Osteoblast (primary cell): Measurements from ENCODE around the gene ZFC3H1. TPM values are rescaled to one million over a fixed set of nuclear protein-coding genes. Genes with fewer than 3 reads are reported as not detected.

Source experiments
- DNase-seq: peaks from one replicate; pipeline ENCODE4 v3.0.0; 2011; ENCODE audit warnings: low spot score, mixed read lengths; ENCODE audit not compliant: insufficient read length; ENCODE audit errors: missing footprints
- H2AFZ ChIP-seq: 2 replicates; pipeline ENCODE4 v1.6.0; 2011; ENCODE audit warnings: mild to moderate bottlenecking, low read length
- H3K27ac ChIP-seq: 2 replicates; pipeline ENCODE4 v1.5.1; 2011; ENCODE audit warnings: mild to moderate bottlenecking, low read depth, low read length, moderate library complexity
- H3K27me3 ChIP-seq: 2 replicates; pipeline ENCODE4 v1.6.0; 2012; ENCODE audit warnings: mild to moderate bottlenecking, control low read depth, inconsistent platforms, low read length, moderate library complexity; ENCODE audit not compliant: insufficient read depth
- H3K36me3 ChIP-seq: 2 replicates; pipeline ENCODE4 v1.5.1; 2011; ENCODE audit warnings: mild to moderate bottlenecking, low read length, control low read depth, moderate library complexity; ENCODE audit not compliant: insufficient read depth
- H3K4me1 ChIP-seq: 2 replicates; pipeline ENCODE4 v1.5.1; 2011; ENCODE audit warnings: mild to moderate bottlenecking, low read length, control low read depth, moderate library complexity; ENCODE audit not compliant: insufficient read depth
- H3K4me2 ChIP-seq: 2 replicates; pipeline ENCODE4 v1.6.0; 2011; ENCODE audit warnings: mild to moderate bottlenecking, low read length; ENCODE audit not compliant: insufficient read depth
- H3K4me3 ChIP-seq: fragments of 200-600 bp; sonication (generic); 3 replicates; pipeline ENCODE4 v1.5.1; 2012; ENCODE audit warnings: mild to moderate bottlenecking, low read length, inconsistent platforms; ENCODE audit not compliant: insufficient read depth
- H3K79me2 ChIP-seq: 2 replicates; pipeline ENCODE4 v1.6.0; 2012; ENCODE audit warnings: mild to moderate bottlenecking, low read length, control low read depth, inconsistent platforms; ENCODE audit not compliant: insufficient read depth
- H3K9me3 ChIP-seq: 2 replicates; pipeline ENCODE4 v1.5.1; 2011; ENCODE audit warnings: low read depth, low read length, control low read depth
- H4K20me1 ChIP-seq: 2 replicates; pipeline ENCODE4 v1.6.0; 2012; ENCODE audit warnings: mild to moderate bottlenecking, low read length, control low read depth; ENCODE audit not compliant: insufficient read depth
- total RNA-seq: library from RNA; depleted of rRNA; stranded (reverse); fragments of >200 nt; gene quantifications from 2 replicates; pipeline ENCODE4 v1.2.3, GENCODE V29; 2012
- TF ChIP-seq, protein P1 (sequence below): IDR thresholded peaks from 2 replicates; pipeline ENCODE4 v1.5.1; 2011; ENCODE audit warnings: mild to moderate bottlenecking, low read depth, low read length, moderate library complexity; ENCODE audit errors: extremely low read depth

ZFC3H1 gene
- total RNA-seq, 1 donor = 36.6 TPM

DNA sequence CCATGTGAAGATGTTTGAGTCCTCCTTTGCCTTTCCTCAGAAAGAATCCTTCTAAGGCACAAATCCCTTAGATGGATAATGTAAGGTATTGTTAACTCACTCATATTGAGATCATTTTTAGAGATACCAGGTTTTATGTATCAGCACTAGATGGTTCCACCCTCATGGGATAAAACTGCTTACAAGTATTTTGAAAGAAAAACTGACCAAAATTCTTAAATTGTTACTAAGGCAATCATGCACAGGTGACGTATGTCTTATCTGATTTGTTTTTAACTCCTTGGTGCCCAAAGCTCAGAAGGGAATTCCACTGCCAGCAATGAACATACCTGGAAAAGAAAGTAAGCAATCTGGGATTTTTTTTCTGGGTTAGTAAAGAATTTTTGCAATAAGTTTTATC is 78.4 kb downstream of the ZFC3H1 start:
- Histone ChIP-seq H3K27me3 (peaks cover 7% of the 10 kb centered on the region), H3K4me1 (peaks cover 12% of the 10 kb centered on the region), H3K36me3 (no peaks in the 10 kb centered on the region), H3K4me2 (no peak overlapping the region), H3K9me3 (no peaks in the 10 kb centered on the region), H3K4me3 (no peak overlapping the region), H3K79me2 (no peaks in the 10 kb centered on the region), H3K27ac (no peak overlapping the region), H2AFZ (no peak overlapping the region), H4K20me1 (no peaks in the 10 kb centered on the region)
- TF ChIP-seq, protein P1, sequence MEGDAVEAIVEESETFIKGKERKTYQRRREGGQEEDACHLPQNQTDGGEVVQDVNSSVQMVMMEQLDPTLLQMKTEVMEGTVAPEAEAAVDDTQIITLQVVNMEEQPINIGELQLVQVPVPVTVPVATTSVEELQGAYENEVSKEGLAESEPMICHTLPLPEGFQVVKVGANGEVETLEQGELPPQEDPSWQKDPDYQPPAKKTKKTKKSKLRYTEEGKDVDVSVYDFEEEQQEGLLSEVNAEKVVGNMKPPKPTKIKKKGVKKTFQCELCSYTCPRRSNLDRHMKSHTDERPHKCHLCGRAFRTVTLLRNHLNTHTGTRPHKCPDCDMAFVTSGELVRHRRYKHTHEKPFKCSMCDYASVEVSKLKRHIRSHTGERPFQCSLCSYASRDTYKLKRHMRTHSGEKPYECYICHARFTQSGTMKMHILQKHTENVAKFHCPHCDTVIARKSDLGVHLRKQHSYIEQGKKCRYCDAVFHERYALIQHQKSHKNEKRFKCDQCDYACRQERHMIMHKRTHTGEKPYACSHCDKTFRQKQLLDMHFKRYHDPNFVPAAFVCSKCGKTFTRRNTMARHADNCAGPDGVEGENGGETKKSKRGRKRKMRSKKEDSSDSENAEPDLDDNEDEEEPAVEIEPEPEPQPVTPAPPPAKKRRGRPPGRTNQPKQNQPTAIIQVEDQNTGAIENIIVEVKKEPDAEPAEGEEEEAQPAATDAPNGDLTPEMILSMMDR = no peak
- DNase-seq = no peak

DNA sequence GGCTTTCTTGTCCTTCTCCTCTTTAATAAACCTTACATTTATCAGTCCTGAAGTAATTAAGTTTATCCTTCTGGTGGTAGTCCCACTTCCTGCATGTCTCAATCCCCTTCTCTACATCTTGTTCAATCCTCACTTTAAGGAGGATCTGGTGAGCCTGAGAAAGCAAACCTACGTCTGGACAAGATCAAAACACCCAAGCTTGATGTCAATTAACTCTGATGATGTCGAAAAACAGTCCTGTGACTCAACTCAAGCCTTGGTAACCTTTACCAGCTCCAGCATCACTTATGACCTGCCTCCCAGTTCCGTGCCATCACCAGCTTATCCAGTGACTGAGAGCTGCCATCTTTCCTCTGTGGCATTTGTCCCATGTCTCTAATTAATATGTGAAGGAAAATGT is 79.3 kb downstream of the ZFC3H1 start:
- Histone ChIP-seq H4K20me1 (no peaks in the 10 kb centered on the region), H3K27me3 (peaks cover 7% of the 10 kb centered on the region), H2AFZ (no peak overlapping the region), H3K4me1 (peaks cover 5% of the 10 kb centered on the region), H3K79me2 (no peaks in the 10 kb centered on the region), H3K9me3 (no peaks in the 10 kb centered on the region), H3K36me3 (no peaks in the 10 kb centered on the region), H3K4me2 (no peak overlapping the region), H3K27ac (no peak overlapping the region), H3K4me3 (no peak overlapping the region)
- TF ChIP-seq, protein P1 = no peak
- no peak for DNase-seq

DNA sequence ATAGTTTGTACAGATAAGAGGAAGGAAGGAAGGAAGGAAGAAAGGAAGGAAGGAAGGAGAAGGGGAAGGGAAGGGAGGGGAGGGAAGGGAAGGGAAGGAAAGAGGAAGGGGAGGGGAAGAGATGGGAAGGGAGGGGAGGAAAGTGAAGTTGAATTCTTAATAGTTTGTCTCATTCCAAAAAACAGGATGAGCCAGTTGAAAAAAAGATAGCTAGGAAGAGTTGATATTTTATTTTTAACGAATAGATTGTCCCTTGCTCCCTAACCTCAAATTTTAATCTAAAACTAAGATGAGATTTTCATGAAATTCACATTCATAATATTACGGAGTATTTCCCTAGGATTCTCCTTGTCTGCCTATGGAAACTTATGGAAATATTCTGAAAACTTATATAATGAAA is 80.7 kb downstream of the ZFC3H1 start:
- TF ChIP-seq, protein P1 = no peak
- Histone ChIP-seq H3K79me2 (no peaks in the 10 kb centered on the region), H2AFZ (no peak overlapping the region), H3K4me3 (no peak overlapping the region), H3K4me2 (no peak overlapping the region), H3K27ac (no peak overlapping the region), H3K9me3 (no peaks in the 10 kb centered on the region), H3K36me3 (no peaks in the 10 kb centered on the region), H3K4me1 (no peaks in the 10 kb centered on the region), H3K27me3 (peaks cover 7% of the 10 kb centered on the region), H4K20me1 (no peaks in the 10 kb centered on the region)
- DNase-seq = no peak

DNA sequence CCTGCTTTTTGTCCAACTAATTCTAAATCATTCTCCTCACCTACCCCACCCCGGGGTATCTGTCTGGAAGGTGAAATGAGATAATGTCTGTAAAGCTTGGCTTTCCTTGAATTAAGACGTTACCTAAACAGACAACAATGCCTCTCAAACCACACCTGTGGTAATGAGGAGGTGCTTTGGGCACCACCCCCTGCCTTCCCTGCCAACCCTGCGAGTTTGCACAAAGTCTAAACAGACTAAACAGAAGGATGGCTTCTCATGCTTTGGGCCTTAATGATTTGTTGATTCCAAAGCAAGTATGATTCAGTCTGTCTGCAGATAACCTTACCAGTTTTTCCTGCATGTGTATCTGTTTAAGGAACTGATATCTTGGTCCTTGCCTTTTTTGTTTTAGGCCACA is 82.4 kb downstream of the ZFC3H1 start:
- H3K4me2 ChIP-seq = no peak overlapping the region
- no peaks in the 10 kb centered on the region for H3K9me3 ChIP-seq
- no peaks in the 10 kb centered on the region for H3K4me1 ChIP-seq
- H3K27ac ChIP-seq = no peak overlapping the region
- peaks cover 7% of the 10 kb centered on the region for H3K27me3 ChIP-seq
- H3K79me2 ChIP-seq = no peaks in the 10 kb centered on the region
- no peak for DNase-seq
- H3K4me3 ChIP-seq = no peak overlapping the region
- TF ChIP-seq, protein P1 = no peak
- H2AFZ ChIP-seq = no peak overlapping the region
- no peaks in the 10 kb centered on the region for H4K20me1 ChIP-seq
- H3K36me3 ChIP-seq = no peaks in the 10 kb centered on the region
